Astrocyte (in vitro differentiated cells and primary cell): ENCODE results near the gene TRIB2. TPM values are rescaled to one million over a fixed set of nuclear protein-coding genes. Genes with fewer than 3 reads are reported as not detected.

Experiments used
- DNase-seq: peaks from one replicate; pipeline ENCODE4 v3.0.0-alpha.2; 2010; ENCODE audit warnings: low read depth
- FAIRE-seq: peaks from 2 replicates; lab custom pipeline; 2011; peaks lifted over from hg19 to GRCh38; lab: Jason Lieb, UNC
- H2AFZ ChIP-seq: 2 replicates; pipeline ENCODE4 v1.6.0; 2012; ENCODE audit warnings: low read depth, low read length, inconsistent platforms
- H3K27ac ChIP-seq: 2 replicates; pipeline ENCODE4 v1.5.1; 2011; ENCODE audit warnings: low read depth, low read length, inconsistent platforms
- H3K27me3 ChIP-seq: 2 replicates; pipeline ENCODE4 v1.6.0; 2011; ENCODE audit warnings: low read length, inconsistent platforms; ENCODE audit not compliant: insufficient read depth
- H3K36me3 ChIP-seq: 2 replicates; pipeline ENCODE4 v1.5.1; 2011; ENCODE audit warnings: low read length, inconsistent platforms; ENCODE audit not compliant: insufficient read depth
- H3K4me1 ChIP-seq: 2 replicates; pipeline ENCODE4 v1.5.1; 2011; ENCODE audit warnings: low read length, inconsistent platforms; ENCODE audit not compliant: insufficient read depth
- H3K4me2 ChIP-seq: 2 replicates; pipeline ENCODE4 v1.6.0; 2012; ENCODE audit warnings: low read length, inconsistent platforms
- H3K4me3 ChIP-seq: 2 replicates; pipeline ENCODE4 v1.5.1; 2011; ENCODE audit warnings: low read depth, mild to moderate bottlenecking, low read length, inconsistent platforms; ENCODE audit not compliant: insufficient read depth
- H3K79me2 ChIP-seq: 2 replicates; pipeline ENCODE4 v1.6.0; 2012; ENCODE audit warnings: mild to moderate bottlenecking, low read length, inconsistent platforms; ENCODE audit not compliant: insufficient read depth
- H3K9ac ChIP-seq: 2 replicates; pipeline ENCODE4 v1.6.0; 2012; ENCODE audit warnings: mild to moderate bottlenecking, low read length, inconsistent platforms
- H3K9me3 ChIP-seq: 2 replicates; pipeline ENCODE4 v1.5.1; 2012; ENCODE audit warnings: low read depth, mild to moderate bottlenecking, low read length, inconsistent platforms; ENCODE audit not compliant: insufficient read depth
- H4K20me1 ChIP-seq: 2 replicates; pipeline ENCODE4 v1.6.0; 2012; ENCODE audit warnings: low read length, inconsistent platforms; ENCODE audit not compliant: insufficient read depth
- H3K27ac Mint-ChIP-seq: one replicate; pipeline ENCODE4 v1.8.0; 2021; ENCODE audit warnings: mild to moderate bottlenecking, mixed read lengths; ENCODE audit not compliant: unreplicated experiment
- H3K27me3 Mint-ChIP-seq: one replicate; pipeline ENCODE4 v1.8.0; 2021; ENCODE audit warnings: low read depth, mixed read lengths; ENCODE audit not compliant: unreplicated experiment
- H3K36me3 Mint-ChIP-seq: one replicate; pipeline ENCODE4 v1.8.0; 2021; ENCODE audit warnings: low read depth, mixed read lengths; ENCODE audit not compliant: unreplicated experiment
- H3K4me1 Mint-ChIP-seq: one replicate; pipeline ENCODE4 v1.8.0; 2021; ENCODE audit warnings: low read depth, mixed read lengths; ENCODE audit not compliant: unreplicated experiment
- H3K4me3 Mint-ChIP-seq: one replicate; pipeline ENCODE4 v1.8.0; 2021; ENCODE audit warnings: mild to moderate bottlenecking, moderate library complexity, mixed read lengths; ENCODE audit not compliant: unreplicated experiment
- H3K9me3 Mint-ChIP-seq: one replicate; pipeline ENCODE4 v1.8.0; 2021; ENCODE audit warnings: mild to moderate bottlenecking, mixed read lengths; ENCODE audit not compliant: unreplicated experiment
- EZH2 ChIP-seq: IDR thresholded peaks from 2 replicates; pipeline ENCODE4 v1.6.1; 2012; ENCODE audit warnings: mild to moderate bottlenecking, low read length, inconsistent platforms; ENCODE audit not compliant: insufficient read depth
- total RNA-seq: library from RNA; stranded (reverse); gene quantifications from 2 replicates; pipeline ENCODE4 v1.2.1, GENCODE V29; 2021
- TF ChIP-seq, protein P1 (sequence below): IDR thresholded peaks from 2 replicates; pipeline ENCODE4 v1.5.1; 2011; ENCODE audit warnings: low read depth, mild to moderate bottlenecking, inconsistent platforms, low read length, moderate library complexity; ENCODE audit not compliant: insufficient read depth

The TRIB2 gene
- total RNA-seq, 1 donor from 2014 or later, result 22.6 TPM

DNA sequence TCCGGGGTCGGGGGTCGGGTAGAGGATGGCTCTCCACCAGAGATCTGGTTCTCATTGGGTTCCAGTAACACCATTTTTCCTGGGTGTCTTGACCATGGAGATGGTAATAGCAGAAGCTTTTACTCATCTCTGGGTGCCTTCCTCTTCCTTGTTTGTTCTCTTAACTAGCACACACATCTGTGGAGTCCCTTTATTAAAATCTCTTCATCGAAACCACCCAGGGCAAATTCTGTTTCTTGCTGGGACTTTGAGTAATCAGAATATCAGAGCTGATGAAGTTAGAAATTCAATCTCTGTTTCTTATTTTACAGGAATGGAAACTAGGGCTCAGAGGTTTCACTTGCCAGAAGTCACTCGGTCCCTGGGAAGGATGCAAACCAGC is 15.0 kb upstream of the TRIB2 start:
- FAIRE-seq, result no peak
- peaks cover 22% of the 10 kb centered on the region for H3K4me1 ChIP-seq
- no peaks in the 10 kb centered on the region for H3K27me3 ChIP-seq
- H3K27ac ChIP-seq, result peak overlapping the region; percentile 80
- H3K9ac ChIP-seq, result no peak overlapping the region
- Mint-ChIP-seq H3K4me1 (peaks cover 11% of the 10 kb centered on the region), H3K27me3 (peaks cover 3% of the 10 kb centered on the region), H3K4me3 (no peak overlapping the region), H3K36me3 (no peaks in the 10 kb centered on the region), H3K9me3 (peaks cover 6% of the 10 kb centered on the region), H3K27ac (no peak overlapping the region)
- no peaks in the 10 kb centered on the region for H3K36me3 ChIP-seq
- peak overlapping the region; percentile 77 for H3K4me2 ChIP-seq
- no peak for DNase-seq
- no peak overlapping the region for H3K4me3 ChIP-seq
- no peaks in the 10 kb centered on the region for H3K79me2 ChIP-seq
- no peak overlapping the region for H2AFZ ChIP-seq
- TF ChIP-seq EZH2, result no peak
- TF ChIP-seq, protein P1, sequence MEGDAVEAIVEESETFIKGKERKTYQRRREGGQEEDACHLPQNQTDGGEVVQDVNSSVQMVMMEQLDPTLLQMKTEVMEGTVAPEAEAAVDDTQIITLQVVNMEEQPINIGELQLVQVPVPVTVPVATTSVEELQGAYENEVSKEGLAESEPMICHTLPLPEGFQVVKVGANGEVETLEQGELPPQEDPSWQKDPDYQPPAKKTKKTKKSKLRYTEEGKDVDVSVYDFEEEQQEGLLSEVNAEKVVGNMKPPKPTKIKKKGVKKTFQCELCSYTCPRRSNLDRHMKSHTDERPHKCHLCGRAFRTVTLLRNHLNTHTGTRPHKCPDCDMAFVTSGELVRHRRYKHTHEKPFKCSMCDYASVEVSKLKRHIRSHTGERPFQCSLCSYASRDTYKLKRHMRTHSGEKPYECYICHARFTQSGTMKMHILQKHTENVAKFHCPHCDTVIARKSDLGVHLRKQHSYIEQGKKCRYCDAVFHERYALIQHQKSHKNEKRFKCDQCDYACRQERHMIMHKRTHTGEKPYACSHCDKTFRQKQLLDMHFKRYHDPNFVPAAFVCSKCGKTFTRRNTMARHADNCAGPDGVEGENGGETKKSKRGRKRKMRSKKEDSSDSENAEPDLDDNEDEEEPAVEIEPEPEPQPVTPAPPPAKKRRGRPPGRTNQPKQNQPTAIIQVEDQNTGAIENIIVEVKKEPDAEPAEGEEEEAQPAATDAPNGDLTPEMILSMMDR, result no peak
- no peaks in the 10 kb centered on the region for H3K9me3 ChIP-seq
- no peaks in the 10 kb centered on the region for H4K20me1 ChIP-seq

DNA sequence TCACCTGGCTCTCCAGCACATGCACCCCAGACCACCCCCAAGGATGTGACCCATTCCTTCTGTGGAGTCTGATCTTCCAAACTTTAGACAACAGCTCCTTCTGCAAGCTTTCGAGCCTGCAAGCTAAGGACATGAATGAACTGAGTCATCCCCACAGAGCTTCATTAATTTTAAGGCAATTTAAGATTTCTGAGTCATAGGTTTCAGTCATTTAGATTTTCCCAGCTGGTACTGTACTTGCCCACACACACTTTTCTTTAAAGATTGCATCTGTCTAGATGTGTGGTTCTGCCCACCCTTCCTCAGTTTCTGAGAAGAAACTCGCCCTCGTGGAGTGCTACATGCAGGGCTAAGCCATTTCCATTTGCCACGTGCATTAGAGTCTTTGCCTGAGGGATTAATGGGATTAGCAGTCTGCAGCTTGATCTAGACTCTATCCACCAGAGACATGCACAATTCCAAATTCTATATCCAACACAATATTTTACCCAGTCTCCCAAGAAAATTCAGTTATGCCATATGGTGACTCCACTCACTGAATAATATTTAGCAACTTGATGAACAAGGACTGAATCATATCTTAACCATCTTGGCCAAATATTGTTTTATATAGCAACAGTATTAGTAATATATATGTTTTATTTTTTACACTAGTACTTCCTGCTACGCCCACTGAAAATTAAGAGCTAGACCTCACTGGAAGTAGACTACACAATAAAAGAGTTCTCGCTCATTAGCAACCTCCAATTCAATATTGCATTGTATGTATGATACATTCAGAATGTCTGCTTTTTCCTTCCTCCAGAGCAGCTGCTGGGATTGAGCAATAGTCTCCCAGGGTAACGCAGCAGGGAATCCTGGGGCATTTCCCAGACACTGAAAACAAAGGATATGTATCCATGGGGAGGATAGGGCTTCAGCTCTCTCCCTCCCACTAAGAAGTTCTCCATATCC is 14.3 kb upstream of the TRIB2 start:
- H3K9ac ChIP-seq, result peak overlapping the region; percentile 59
- no peak for TF ChIP-seq EZH2
- TF ChIP-seq, protein P1, result no peak
- no peaks in the 10 kb centered on the region for H3K27me3 ChIP-seq
- peak; percentile 67 for FAIRE-seq
- peak overlapping the region; percentile 80 for H3K27ac ChIP-seq
- peaks cover 6% of the 10 kb centered on the region for H3K9me3 Mint-ChIP-seq
- H2AFZ ChIP-seq, result peak overlapping the region; percentile 52
- H3K79me2 ChIP-seq, result no peaks in the 10 kb centered on the region
- H3K4me1 ChIP-seq, result peaks cover 22% of the 10 kb centered on the region
- peaks cover 3% of the 10 kb centered on the region for H3K27me3 Mint-ChIP-seq
- no peak overlapping the region for H3K4me3 ChIP-seq
- no peaks in the 10 kb centered on the region for H3K9me3 ChIP-seq
- H3K4me2 ChIP-seq, result peak overlapping the region; percentile 77
- H3K4me1 Mint-ChIP-seq, result peaks cover 11% of the 10 kb centered on the region
- H4K20me1 ChIP-seq, result no peaks in the 10 kb centered on the region
- H3K36me3 Mint-ChIP-seq, result no peaks in the 10 kb centered on the region
- no peak overlapping the region for H3K4me3 Mint-ChIP-seq
- no peak overlapping the region for H3K27ac Mint-ChIP-seq
- DNase-seq, result peak; percentile 87
- no peaks in the 10 kb centered on the region for H3K36me3 ChIP-seq

DNA sequence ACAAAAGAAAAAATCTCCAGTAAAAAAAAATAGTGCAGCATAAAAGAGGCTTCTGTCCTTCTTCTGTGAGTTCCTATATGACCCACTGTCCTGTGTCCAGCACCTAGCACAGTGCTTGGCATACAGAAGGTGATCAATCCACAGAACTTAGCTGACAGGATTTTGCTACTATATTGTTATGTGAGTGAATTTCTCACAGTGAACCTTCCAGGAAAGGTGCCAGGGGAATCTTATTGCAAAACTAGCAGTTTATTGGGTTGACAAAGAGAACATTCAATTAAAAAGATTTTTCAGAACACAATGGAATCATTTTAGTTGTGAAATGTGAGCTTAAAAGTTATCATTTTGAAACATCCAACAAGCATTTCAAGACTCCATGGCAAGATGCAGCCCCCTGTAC is 12.4 kb upstream of the TRIB2 start:
- no peak overlapping the region for H3K9ac ChIP-seq
- no peaks in the 10 kb centered on the region for H3K9me3 ChIP-seq
- H3K4me1 Mint-ChIP-seq, result peaks cover 11% of the 10 kb centered on the region
- H4K20me1 ChIP-seq, result no peaks in the 10 kb centered on the region
- no peak overlapping the region for H3K27ac Mint-ChIP-seq
- no peak overlapping the region for H3K4me3 ChIP-seq
- no peak overlapping the region for H3K4me3 Mint-ChIP-seq
- H3K4me1 ChIP-seq, result peaks cover 22% of the 10 kb centered on the region
- DNase-seq, result no peak
- peaks cover 2% of the 10 kb centered on the region for H3K27me3 Mint-ChIP-seq
- H3K79me2 ChIP-seq, result no peaks in the 10 kb centered on the region
- H3K27ac ChIP-seq, result no peak overlapping the region
- no peaks in the 10 kb centered on the region for H3K36me3 Mint-ChIP-seq
- no peak overlapping the region for H3K4me2 ChIP-seq
- FAIRE-seq, result no peak
- peaks cover 6% of the 10 kb centered on the region for H3K9me3 Mint-ChIP-seq
- H2AFZ ChIP-seq, result no peak overlapping the region
- TF ChIP-seq, protein P1, result no peak
- TF ChIP-seq EZH2, result no peak
- no peaks in the 10 kb centered on the region for H3K36me3 ChIP-seq
- H3K27me3 ChIP-seq, result no peaks in the 10 kb centered on the region
